ENCODE data around the gene RFPL2.
"Not testable (repeated sequence)": the region's sequence is repeated elsewhere in the genome, so short reads cannot be mapped to it uniquely, and the experiment has no call there.

RFPL2 gene

DNA sequence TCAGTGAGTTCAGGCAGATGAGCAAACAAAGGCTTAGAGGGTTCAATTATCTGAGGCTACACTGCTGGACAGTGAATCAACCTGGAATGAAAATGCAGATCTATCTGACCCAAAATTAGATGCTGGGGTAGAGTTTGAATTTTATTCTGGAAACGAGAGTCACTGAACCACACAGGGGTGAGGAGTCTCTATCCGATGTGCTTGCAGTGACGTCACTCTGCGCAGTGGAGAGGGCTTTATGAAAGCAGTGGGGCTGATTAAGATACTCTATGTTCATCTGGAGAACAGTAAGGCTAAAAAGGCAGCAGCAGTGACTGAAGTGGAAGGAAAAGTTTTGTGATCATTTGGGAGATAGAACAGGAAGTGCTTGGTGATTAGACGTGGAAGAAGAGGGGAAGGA, 44.5 kb downstream of the RFPL2 start:
- not testable (repeated sequence) for DNase-seq

DNA sequence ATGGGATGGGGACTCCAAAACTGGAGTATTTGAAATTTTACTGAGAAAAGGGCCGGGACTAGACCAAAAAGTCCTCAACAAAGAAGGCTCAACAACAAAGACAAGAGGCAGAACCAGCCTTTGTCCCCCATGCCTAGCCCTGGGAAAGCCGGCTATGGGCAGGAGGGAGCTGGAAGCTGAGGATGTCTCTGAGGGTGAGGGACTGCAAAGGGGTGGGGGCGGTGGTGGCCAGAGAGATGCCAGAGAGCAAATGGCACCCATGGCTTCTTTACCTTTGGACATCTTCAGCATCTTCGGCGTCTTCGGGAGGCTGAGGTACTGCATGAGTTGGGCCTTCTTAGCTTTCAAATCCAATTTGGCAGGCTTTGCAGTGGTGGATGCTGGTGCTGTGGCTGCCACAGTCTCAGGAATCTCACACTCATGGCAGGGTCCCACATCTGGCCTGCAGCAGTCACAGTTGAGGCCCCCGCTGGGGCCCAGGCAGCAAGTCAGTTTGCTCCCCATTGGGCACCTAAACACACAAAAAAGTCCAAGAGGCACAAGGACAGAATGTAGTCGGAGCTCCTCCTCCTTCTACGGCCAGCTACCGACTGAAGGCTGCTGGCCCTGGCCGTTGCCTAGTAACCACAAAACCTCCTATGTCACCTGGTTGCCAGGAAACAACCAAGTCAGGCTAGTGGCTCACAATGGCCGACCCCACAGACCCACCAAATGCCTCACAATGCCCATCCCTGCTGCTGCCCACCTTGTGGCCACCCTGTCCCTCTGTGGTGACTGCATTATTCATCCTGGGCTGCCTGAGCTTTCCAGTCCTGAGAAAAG, 46.0 kb downstream of the RFPL2 start, which contains the start of gene C22orf42:
Gene C22orf42 (minus strand): TSS at position 592 of the 822 bp plus-strand sequence. CDS start 88 bp downstream, at position 504.
- DNase-seq = no peak

DNA sequence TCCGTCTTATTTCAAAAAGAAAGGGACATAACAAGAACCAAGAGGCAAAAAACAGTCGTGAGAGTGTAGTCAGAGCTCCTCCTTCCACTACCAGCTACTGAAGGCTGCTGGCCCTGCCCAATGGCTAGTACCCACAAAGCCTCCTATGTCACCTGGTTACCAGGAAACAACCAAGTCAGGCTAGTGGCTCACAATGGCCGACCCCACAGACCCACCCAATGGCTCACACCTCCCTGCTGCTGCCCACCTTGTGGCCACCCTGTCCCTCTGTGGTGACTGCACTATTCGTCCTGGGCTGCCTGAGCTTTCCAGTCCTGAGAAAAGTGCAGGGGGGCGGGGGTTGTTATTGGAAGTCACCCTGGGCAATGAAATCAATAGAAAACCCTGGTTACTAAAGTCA, 47.2 kb downstream of the RFPL2 start:
- DNase-seq = not testable (repeated sequence)

DNA sequence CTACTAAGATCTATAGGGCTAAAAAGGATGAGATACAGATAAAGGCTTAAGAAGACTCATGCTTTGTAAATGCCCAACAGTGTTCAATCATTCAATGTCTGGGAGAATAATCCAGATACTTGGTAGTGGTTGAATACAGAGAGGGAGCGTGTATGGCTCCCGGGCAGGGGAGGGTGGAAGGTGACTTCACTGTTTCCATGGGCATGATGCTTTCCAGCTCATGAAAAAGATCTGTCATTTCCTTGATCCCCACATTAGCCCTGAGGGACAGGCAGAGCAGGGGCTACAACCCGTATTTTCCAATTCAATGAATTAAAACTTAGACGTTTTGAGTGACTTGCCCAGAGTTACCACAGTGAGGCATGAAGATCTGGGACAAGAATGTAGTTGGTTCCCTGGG, 50.1 kb downstream of the RFPL2 start:
- DNase-seq = not testable (repeated sequence)

DNA sequence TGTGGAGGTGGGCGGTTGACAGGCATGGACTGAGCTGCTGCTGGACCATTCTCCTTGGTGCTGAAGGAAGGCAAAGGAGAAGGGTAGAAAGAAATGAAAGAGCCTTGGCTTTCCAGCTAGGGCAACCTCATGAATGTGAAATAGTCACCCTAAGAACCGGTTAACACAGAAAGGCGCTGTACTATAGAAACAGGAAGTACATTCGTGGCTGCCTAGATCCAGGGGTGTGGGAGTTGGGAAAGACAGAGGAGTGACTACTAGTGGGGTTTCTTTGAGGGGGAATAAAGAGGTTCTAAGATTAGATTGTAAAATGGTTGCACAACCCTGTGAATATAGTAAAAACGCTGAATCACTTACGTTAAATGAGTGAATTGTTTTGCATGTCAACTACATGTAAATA, 53.2 kb downstream of the RFPL2 start:
- DNase-seq = not testable (repeated sequence)

DNA sequence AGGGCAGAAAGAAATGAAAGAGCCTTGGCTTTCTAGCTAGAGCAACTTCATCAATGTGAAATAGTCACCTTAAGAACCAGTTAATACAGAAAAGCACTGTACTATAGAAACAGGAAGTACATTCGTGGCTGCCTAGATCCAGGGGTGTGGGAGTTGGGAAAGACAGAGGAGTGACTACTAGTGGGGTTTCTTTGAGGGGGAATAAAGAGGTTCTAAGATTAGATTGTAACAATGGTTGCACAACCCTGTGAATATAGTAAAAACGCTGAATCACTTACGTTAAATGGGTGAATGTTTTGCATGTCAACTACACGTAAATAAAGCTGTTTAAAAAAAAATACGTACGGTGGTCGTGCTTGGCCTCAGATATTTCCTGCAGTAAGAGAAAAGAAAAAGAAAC, 54.2 kb downstream of the RFPL2 start:
- DNase-seq = not testable (repeated sequence)

DNA sequence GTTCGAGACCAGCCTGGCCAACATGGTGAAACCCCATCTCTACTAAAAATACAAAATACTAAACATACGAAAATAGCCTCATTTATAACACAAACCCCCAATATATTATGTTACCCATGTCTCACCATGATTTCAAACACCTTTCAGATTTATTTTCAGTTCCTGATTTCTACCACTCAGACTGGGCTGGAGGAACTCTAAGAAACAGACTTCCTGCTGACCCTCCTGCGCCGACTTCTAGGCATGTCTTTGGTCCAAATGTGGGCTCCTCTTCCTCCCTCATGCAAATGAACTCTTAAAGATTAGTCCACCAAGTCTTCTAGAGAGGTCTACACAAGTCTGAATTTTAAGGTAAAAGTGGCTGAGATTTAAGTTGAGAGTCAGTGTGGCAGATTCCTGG, 56.5 kb downstream of the RFPL2 start:
- DNase-seq = not testable (repeated sequence)

DNA sequence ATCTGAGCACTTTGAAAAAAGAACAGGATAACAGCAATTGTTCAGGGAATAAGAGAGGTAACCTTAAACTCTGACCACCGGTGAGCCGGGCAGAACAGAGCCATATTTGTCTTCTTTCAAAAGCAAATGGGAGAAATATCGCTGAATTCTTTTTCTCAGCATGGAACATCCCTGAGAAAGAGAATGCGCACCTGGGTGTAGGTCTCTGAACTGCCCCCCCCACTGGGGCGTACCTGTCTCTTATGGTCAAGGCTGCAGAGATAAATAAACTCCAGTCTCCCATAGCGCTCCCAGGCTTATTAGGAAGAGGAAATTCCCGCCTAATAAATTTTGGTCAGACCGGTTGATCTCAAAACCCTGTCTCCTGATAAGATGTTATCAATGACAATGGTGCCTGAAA, 57.7 kb downstream of the RFPL2 start:
- not testable (repeated sequence) for DNase-seq

DNA sequence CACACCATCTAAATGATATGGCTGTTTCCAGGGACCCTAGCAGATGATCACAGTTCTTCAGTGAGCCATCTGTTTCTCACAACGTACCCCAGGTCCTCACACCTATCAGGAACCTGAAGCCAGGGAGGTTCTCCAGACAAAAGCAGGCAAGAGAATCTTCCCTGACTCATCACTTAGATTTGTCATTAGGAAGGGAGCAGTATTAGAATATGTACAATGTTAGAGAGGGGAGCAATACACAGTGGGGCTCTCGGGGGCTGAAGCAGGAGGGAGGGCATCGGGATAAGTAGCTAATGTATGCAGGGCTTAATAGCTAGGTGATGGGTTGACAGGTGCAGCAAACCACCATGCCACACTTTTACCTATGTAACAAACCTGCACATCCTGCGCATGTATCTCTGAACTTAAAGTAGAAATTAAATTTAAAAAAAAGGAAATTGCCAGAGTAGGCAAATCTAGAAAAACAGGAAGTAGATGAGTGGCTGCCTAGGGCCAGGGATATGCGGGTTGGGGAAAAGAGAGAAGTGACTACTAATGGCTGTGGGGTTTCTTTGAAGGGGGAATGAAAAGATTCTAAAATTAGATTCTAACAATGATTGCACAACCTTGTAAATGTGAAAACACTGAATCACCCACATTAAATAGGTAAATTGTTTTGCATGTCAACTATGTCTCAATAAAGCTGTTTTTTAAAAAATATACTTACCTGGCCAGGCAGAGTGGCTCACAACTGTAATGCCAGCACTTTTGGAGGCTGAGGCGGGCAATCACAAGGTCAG, 60.2 kb downstream of the RFPL2 start:
- no peak for DNase-seq

DNA sequence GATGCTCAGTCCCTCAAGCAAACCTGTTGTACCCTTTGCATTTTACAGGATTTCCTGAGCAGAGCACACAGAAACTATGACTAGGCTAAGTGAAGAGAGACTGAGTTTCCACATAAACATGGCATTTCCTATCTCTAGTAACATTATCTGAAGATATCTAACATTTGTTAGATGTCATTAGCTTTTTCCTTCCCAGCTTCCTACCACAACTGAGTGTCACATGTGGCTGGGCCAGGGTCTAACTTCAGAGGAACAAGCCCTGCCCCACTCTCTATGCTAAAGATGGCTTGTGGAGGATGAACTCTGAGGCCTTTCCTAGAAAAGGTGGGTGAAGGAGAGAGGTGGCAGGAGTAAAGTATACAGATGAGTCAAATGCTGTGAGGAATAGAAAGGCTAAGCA, 62.3 kb downstream of the RFPL2 start:
- DNase-seq = no peak

DNA sequence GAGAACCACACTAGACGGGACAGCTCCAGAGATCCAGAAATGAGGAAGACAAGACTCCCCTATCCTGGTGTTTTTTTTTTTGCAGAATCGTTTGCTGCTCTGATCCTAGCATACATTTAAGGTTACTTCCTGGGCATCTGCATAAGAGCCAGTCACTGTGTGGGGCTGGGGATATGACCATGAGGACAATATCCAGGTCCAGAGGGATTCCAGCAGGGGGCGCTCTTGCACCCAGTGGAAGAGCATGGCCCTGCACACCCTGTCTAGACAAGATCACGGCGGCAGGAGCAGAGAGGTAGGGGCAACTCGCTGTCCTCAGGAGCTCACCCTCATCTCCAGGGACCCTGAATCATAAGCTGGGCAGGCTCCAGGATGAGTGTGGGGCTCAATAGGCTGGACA, 64.2 kb downstream of the RFPL2 start:
- DNase-seq = not testable (repeated sequence)
